H1 (cell line): ENCODE results near the gene FHOD1. TPM values are rescaled to one million over a fixed set of nuclear protein-coding genes. Genes with fewer than 3 reads are reported as not detected.

Experiments used
- CHD7 ChIP-seq: fragments of 300-600 bp; sonication (generic); IDR thresholded peaks from 2 replicates; pipeline ENCODE4 v1.7.1; 2012; ENCODE audit warnings: low read length, moderate library complexity, mild to moderate bottlenecking, inconsistent platforms; ENCODE audit not compliant: insufficient replicate concordance
- polyA plus RNA-seq, 7 experiments: library from polyadenylated mRNA; depleted of rRNA in 3 of 7; stranded (reverse) in 5 of 7; unstranded in 2 of 7; fragments of >200 nt in 5 of 7; fragments of 200-250 nt in 2 of 7; gene quantifications; 1 replicate in 5 of 7; 2 replicates in 1 of 7; 4 replicates in 1 of 7; pipeline versions ENCODE4 v1.2.1 to v1.2.3, GENCODE V29; 2011 to 2013; ENCODE audit warnings: missing spikeins in 2 of 7, mixed read lengths in 2 of 7
- total RNA-seq: library from RNA; stranded (reverse); fragmentation: NEBNext Ultra II Directional; extraction: Animal tissue kit (Norgen Biotek cat#: 25700); gene quantifications from 2 replicates; pipeline ENCODE4 v1.2.1, GENCODE V29; 2021
- TF ChIP-seq, protein P1 (sequence below): IDR thresholded peaks from 2 replicates; pipeline ENCODE4 v1.6.1; 2011; ENCODE audit warnings: low read depth, mild to moderate bottlenecking, low read length; ENCODE audit not compliant: insufficient read depth

FHOD1 gene
- total and polyA plus RNA-seq, 2 of the 8 experiments (the other 6 are each of a cell fraction or from before 2014, with no cell fraction given) = 31.3 to 60.7 TPM

GRCh38 chr16:67245186-67245585, 2.1 kb downstream of the FHOD1 start (continued):
- no peak for TF ChIP-seq CHD7
- TF ChIP-seq, protein P1, sequence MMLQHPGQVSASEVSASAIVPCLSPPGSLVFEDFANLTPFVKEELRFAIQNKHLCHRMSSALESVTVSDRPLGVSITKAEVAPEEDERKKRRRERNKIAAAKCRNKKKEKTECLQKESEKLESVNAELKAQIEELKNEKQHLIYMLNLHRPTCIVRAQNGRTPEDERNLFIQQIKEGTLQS = no peak
